Calu3 (cell line): ENCODE data around the gene STAC3. TPM values are rescaled to one million over a fixed set of nuclear protein-coding genes. Genes with fewer than 3 reads are reported as not detected.
A peak's percentile ranks its signal among the peaks of the same experiment; 100 is the strongest.

ENCODE experiments used
- BruUV-seq: library from RNA; stranded (reverse); fragments of 400-500 nt; replicated peaks from 2 replicates; lab custom pipeline; 2021; lab: Mats Ljungman, UMichigan
- CTCF ChIA-PET: fragments of 300-600 bp; sonication (Branson Sonifier 250); formaldehyde crosslinking; loops from one replicate; lab custom pipeline; 2022; ENCODE audit warnings: antibody characterized with exemption; lab: Charles Lee
- DNase-seq: peaks from one replicate; pipeline ENCODE4 v3.0.0; 2022
- H3K27ac Mint-ChIP-seq: one replicate; pipeline ENCODE4 v1.8.0; 2022; ENCODE audit warnings: mixed read lengths; ENCODE audit not compliant: unreplicated experiment
- H3K27me3 Mint-ChIP-seq: one replicate; pipeline ENCODE4 v1.8.0; 2022; ENCODE audit warnings: mixed read lengths; ENCODE audit not compliant: unreplicated experiment
- H3K36me3 Mint-ChIP-seq: one replicate; pipeline ENCODE4 v1.8.0; 2022; ENCODE audit warnings: mild to moderate bottlenecking, moderate library complexity, mixed read lengths; ENCODE audit not compliant: insufficient read depth, unreplicated experiment
- H3K4me1 Mint-ChIP-seq: one replicate; pipeline ENCODE4 v1.8.0; 2022; ENCODE audit warnings: mild to moderate bottlenecking, low read depth, mixed read lengths; ENCODE audit not compliant: unreplicated experiment
- H3K4me3 Mint-ChIP-seq: one replicate; pipeline ENCODE4 v1.8.0; 2022; ENCODE audit warnings: mild to moderate bottlenecking, low read depth, moderate library complexity, mixed read lengths; ENCODE audit not compliant: unreplicated experiment
- H3K9me3 Mint-ChIP-seq: one replicate; pipeline ENCODE4 v1.8.0; 2022; ENCODE audit warnings: low read depth, mixed read lengths; ENCODE audit not compliant: unreplicated experiment
- intact Hi-C: fragments of 100-400 bp; cut with micrococcal nuclease; formaldehyde crosslinking; loops from one replicate; pipeline ENCODE4 v1.10.0; 2022; ENCODE audit not compliant: unreplicated experiment
- total RNA-seq: library from RNA; stranded (reverse); gene quantifications from 2 replicates; pipeline ENCODE4 v1.2.3, GENCODE V29; 2022
- TF ChIP-seq, protein P1 (sequence below): fragments of 200-600 bp; IDR thresholded peaks from one replicate; pipeline ENCODE4 v1.8.0; 2022; ENCODE audit warnings: antibody characterized with exemption; ENCODE audit not compliant: unreplicated experiment

The STAC3 gene
- total RNA-seq, 1 experiment from 2014 or later, result 5.0 TPM

DNA sequence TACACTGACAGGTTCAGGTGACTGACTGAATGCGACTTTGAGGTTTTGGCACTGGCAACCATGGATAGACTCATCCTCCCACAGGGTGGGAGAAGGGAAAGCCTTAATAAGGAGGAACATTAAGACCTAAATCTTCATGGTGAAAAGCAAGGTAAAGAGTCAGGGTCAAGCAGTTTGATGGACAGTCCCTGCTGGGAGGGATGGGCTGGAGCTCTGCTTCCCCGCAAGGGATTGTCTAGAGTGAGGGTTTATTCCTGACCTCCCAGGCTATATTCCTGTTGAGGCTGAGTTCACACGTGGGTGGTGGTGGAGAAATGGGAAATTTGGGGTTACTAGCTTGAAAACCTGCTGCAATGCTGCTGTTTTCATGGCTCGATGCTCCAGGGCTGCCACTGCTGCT is 9.4 kb upstream of the STAC3 start:
- TF ChIP-seq, protein P1, sequence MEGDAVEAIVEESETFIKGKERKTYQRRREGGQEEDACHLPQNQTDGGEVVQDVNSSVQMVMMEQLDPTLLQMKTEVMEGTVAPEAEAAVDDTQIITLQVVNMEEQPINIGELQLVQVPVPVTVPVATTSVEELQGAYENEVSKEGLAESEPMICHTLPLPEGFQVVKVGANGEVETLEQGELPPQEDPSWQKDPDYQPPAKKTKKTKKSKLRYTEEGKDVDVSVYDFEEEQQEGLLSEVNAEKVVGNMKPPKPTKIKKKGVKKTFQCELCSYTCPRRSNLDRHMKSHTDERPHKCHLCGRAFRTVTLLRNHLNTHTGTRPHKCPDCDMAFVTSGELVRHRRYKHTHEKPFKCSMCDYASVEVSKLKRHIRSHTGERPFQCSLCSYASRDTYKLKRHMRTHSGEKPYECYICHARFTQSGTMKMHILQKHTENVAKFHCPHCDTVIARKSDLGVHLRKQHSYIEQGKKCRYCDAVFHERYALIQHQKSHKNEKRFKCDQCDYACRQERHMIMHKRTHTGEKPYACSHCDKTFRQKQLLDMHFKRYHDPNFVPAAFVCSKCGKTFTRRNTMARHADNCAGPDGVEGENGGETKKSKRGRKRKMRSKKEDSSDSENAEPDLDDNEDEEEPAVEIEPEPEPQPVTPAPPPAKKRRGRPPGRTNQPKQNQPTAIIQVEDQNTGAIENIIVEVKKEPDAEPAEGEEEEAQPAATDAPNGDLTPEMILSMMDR, result no peak
- no TSS peak for BruUV-seq
- no peaks in the 10 kb centered on the region for H3K27me3 Mint-ChIP-seq
- no peak overlapping the region for H3K4me3 Mint-ChIP-seq
- intact Hi-C loops, result no loop called here
- DNase-seq, result no peak
- no peak overlapping the region for H3K27ac Mint-ChIP-seq
- CTCF ChIA-PET, result interaction anchor here (0.6 kb wide), 1 partner anchor 140 kb away, joined by 4 read pairs; no protein-coding TSS in a partner anchor
- H3K36me3 Mint-ChIP-seq, result peaks cover 27% of the 10 kb centered on the region
- no peaks in the 10 kb centered on the region for H3K4me1 Mint-ChIP-seq
- no peaks in the 10 kb centered on the region for H3K9me3 Mint-ChIP-seq

DNA sequence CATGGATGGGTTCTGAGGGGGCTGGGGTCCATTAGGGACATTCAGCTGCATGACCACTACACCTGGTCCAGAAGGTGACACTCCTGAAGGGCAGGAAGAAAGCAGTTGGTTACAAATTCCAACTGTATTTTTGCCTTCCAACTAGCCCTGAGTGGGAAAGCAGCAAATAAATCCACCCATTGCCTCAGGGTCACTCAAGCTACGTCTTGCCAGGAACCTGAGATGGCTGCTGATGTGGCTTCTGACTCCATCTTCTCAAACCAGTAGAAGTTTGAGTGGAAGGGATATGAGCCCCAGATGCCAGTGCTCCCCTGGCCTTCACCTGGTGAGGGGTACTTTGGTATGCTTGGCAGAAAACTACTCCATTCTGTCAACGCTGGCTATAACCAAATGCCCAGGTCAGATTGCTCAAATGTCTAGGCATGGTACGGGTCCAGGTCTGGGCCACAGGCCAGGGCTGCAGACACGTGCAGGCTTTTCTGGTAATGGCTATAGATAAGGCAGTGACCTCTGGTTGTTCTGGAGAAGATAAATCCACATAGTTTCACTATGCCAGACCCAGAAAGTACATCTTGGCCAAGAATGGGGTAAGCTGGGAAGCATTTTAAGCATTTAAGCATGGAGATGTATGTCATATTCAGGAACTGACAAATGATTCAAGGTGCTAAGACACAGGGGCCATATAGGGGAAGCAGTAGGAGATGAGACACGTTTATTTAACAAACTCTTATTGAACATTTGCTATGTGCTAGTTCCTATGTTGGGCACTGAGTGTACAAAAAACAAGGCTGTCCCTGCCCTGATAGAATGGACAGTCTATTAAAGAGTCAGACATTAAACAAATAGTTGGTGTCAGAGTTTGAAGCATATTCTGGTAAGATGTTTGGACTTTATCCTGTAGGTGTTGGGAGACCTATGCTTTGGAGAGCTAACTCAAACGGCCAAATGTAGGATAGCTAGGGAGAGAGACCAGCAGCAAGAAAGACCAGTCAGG is 8.3 kb upstream of the STAC3 start:
- DNase-seq, result no peak
- no peak overlapping the region for H3K4me3 Mint-ChIP-seq
- intact Hi-C loops, result no loop called here
- H3K9me3 Mint-ChIP-seq, result no peaks in the 10 kb centered on the region
- CTCF ChIA-PET, result no interaction called here
- peaks cover 28% of the 10 kb centered on the region for H3K36me3 Mint-ChIP-seq
- no peaks in the 10 kb centered on the region for H3K27me3 Mint-ChIP-seq
- no TSS peak for BruUV-seq
- no peaks in the 10 kb centered on the region for H3K4me1 Mint-ChIP-seq
- TF ChIP-seq, protein P1, result no peak
- no peak overlapping the region for H3K27ac Mint-ChIP-seq

DNA sequence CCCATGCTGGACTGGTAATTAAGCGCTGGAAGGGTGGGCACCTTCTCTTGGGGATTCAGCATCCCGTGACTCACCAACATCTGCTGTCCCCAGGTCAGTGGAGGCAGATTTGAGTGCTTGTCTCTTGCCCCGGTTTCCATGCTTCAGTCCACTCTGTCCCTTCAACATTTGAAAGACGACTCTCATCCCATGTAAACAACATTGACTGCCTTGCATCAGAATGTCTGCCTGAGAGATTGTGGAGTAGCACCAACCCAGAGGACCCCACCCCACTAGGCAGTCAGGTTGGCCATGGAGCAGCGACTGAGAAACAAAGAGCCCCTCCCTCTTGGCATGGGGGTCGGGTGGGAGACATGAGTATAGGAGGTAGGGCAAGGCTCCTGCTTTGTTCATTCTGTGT is 4.9 kb upstream of the STAC3 start:
- Mint-ChIP-seq H3K27me3 (no peaks in the 10 kb centered on the region), H3K4me3 (no peak overlapping the region), H3K36me3 (peaks cover 17% of the 10 kb centered on the region), H3K9me3 (no peaks in the 10 kb centered on the region), H3K27ac (no peak overlapping the region), H3K4me1 (no peaks in the 10 kb centered on the region)
- CTCF ChIA-PET, result no interaction called here
- TF ChIP-seq, protein P1, result no peak
- intact Hi-C loops, result no loop called here
- no peak for DNase-seq
- BruUV-seq, result no TSS peak

DNA sequence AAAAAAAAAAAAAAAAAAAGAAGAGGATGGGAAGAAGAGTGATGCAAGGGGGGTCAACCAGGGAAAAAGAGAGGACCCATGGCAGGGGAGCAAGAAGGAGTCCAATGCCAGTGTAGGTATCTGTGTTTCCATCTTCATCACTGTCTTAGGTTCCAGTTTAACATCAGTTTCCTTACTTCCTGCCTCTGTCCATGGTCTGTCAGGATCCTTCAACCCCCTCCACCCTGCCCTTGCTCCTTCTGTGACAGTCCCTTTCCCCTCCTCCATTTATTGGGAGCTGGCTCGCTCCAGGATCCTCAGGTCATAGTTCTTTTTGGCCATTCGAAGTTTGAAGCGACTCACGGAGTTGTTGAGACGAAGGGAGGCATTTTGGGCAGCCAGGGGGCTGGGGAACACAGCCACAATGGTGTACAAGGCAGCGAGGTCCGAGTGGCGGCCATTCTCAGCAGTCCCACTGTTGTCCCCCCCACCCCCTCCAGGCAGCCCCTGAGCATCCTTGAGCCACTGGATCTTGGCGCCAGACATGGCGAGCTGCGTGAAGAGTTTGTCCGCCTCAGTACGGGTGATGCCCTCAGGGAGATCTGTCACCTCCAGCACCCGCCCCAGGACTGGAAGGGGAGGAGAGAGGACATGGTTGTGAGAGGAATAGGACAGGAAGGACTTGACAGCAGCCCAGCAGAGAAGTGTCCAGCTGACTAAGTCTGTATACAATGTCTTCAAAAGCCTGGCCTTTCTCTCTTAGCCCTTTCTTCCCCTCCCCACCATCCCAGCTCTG is 3.7 kb upstream of the STAC3 start:
- TSS peak; percentile 76 for BruUV-seq
- no peaks in the 10 kb centered on the region for H3K9me3 Mint-ChIP-seq
- peaks cover 10% of the 10 kb centered on the region for H3K36me3 Mint-ChIP-seq

More for the DNA sequence above, 3.7 kb upstream of the STAC3 start:
- Mint-ChIP-seq H3K4me3 (no peak overlapping the region), H3K4me1 (no peaks in the 10 kb centered on the region), H3K27ac (no peak overlapping the region), H3K27me3 (no peaks in the 10 kb centered on the region)
- intact Hi-C loops, result no loop called here
- DNase-seq, result no peak
- TF ChIP-seq, protein P1, result no peak
- CTCF ChIA-PET, result no interaction called here
